Adipocyte (in vitro differentiated cells): ENCODE measurements around the gene NDUFB4.
"Not testable (repeated sequence)": the region's sequence is repeated elsewhere in the genome, so short reads cannot be mapped to it uniquely, and the experiment has no call there.

Experiments used
- DNase-seq: peaks from one replicate; pipeline ENCODE4 v3.0.0-alpha.2; 2015; ENCODE audit warnings: low read depth
- H3K27me3 ChIP-seq: replicated peaks from 2 replicates; pipeline ENCODE4 v1.7.0; 2013; ENCODE audit warnings: mild to moderate bottlenecking, low read length, moderate library complexity; ENCODE audit not compliant: control insufficient read depth, insufficient read depth
- H3K36me3 ChIP-seq: 2 replicates; pipeline ENCODE4 v1.7.0; 2013; ENCODE audit warnings: low read length, mild to moderate bottlenecking, moderate library complexity; ENCODE audit not compliant: control insufficient read depth, insufficient read depth, severe bottlenecking
- H3K4me1 ChIP-seq: 2 replicates; pipeline ENCODE4 v1.7.0; 2013; ENCODE audit warnings: mild to moderate bottlenecking, low read length, moderate library complexity; ENCODE audit not compliant: control insufficient read depth, insufficient read depth
- H3K4me3 ChIP-seq: 2 replicates; pipeline ENCODE4 v1.7.0; 2013; ENCODE audit warnings: mild to moderate bottlenecking, low read length, moderate library complexity
- H3K9ac ChIP-seq: 2 replicates; pipeline ENCODE4 v1.7.0; 2013; ENCODE audit warnings: mild to moderate bottlenecking, low read length, moderate library complexity
- H3K9me3 ChIP-seq: 2 replicates; pipeline ENCODE4 v1.7.0; 2013; ENCODE audit warnings: mild to moderate bottlenecking, low read length, moderate library complexity; ENCODE audit not compliant: control insufficient read depth

The NDUFB4 gene

DNA sequence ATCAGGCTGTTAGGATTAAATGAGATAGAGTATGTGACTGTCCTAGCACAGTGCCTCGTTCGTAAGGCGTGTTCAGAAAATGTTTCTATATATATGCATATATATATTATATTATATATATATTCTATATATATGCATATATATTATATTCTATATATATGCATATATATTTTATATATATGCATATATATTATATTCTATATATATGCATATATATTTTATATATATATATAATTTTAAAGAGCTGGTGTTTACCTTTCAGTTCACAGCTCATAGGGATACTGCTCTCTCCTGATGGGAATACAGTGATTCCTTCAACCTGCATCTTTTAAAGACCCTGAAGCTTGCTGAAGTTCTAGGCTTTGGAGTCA lies 702 bp downstream of the NDUFB4 start:
- Histone ChIP-seq H3K9me3 (no peaks in the 10 kb centered on the region), H3K36me3 (peaks cover 28% of the 10 kb centered on the region), H3K27me3 (no peaks in the 10 kb centered on the region), H3K9ac (peak overlapping the region; percentile 93), H3K4me1 (peaks cover 19% of the 10 kb centered on the region), H3K4me3 (peak overlapping the region; percentile 97)
- no peak for DNase-seq

DNA sequence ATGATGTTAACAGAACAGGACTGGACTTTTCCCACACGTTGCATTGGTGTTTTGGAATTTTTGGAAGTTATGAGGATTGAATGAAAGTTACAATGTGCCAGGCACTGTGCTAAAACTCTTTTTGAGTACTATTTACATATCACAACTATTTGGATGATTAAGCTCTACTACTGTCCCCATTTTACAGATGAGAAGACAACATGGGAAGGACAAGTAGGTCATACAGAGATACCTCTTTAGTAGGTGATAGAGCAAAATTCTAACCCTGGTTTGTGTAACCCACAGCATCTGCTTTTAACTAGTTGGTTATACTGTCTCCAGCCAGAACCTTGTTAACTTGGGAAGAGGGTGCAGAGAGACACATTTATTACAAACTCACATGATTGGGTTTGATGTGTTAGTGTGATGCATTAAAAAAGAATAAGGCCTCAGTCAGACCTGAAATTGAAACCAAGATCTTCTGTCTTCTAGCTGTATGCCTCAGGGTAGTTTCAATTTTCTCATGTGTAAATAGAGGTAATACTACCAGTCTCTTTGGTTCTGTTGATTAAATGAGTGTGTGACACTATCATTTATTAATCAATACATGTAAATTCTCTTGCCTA lies 1.4 kb downstream of the NDUFB4 start:
- Histone ChIP-seq H3K36me3 (peaks cover 35% of the 10 kb centered on the region), H3K27me3 (no peaks in the 10 kb centered on the region), H3K4me3 (peak overlapping the region; percentile 75), H3K9ac (peak overlapping the region; percentile 18), H3K9me3 (no peaks in the 10 kb centered on the region), H3K4me1 (peaks cover 19% of the 10 kb centered on the region)
- no peak for DNase-seq

DNA sequence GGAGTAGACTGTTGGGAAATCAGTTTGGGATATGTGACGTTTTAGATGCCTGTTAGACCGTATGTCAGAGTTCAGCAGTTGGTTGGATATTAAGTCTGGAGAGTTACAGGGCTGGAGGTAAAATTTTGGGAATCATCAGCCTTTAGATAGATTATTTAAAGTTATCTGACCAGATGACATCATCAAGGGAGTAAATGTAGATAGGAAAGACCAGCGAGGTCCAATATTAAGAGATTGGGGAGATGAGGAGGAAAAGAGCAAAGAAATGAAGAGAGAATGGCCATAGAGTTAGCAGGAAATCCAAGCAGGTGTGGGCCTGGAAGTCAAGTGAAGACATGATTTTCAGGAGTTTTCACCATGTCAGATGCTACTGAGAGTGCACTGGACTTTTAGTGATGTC lies 3.1 kb downstream of the NDUFB4 start:
- Histone ChIP-seq H3K9ac (no peak overlapping the region), H3K27me3 (no peaks in the 10 kb centered on the region), H3K4me3 (no peak overlapping the region), H3K4me1 (peaks cover 19% of the 10 kb centered on the region), H3K9me3 (no peaks in the 10 kb centered on the region), H3K36me3 (peaks cover 42% of the 10 kb centered on the region)
- DNase-seq = no peak

DNA sequence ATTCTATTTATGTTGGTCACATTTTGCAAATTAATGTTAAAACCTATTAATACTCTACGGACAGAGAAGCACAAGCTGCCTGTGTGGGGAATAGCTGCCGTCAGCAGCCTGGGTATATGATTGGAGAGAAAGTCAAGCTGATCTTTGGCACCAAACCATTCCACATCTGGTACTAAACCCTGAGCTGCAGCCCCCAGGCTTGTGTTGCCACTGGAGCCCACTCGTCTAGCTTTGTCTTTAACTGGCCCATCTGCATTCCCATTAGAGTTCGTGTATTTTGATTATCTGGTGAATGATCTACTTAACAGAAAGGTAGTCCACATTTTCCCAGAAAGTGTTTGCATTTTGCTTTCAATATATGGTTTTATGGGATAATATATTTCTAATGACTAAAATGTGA lies 5.4 kb downstream of the NDUFB4 start:
- Histone ChIP-seq H3K9me3 (no peaks in the 10 kb centered on the region), H3K4me3 (no peak overlapping the region), H3K27me3 (no peaks in the 10 kb centered on the region), H3K36me3 (peaks cover 42% of the 10 kb centered on the region), H3K9ac (no peak overlapping the region), H3K4me1 (peaks cover 12% of the 10 kb centered on the region)
- no peak for DNase-seq

DNA sequence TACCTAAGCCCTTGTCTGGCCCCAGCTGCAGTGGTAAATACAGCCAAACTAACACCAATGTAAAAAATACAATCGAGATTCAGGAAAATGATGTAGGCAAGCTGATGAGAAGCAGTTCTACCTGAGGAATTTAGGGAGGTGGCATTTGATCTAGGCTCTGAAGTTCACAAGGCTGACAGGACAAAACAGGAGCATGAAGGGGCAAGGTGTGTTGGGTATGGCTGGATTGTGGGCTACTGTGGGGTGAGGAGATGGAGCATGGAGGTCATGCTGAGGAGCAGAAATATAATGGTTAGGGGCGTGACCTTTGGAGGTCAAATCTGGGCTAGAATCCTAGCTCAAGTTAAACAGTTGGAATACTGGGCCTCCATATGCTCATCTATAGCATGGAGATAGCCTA lies 6.5 kb downstream of the NDUFB4 start:
- peaks cover 5% of the 10 kb centered on the region for H3K4me1 ChIP-seq
- peaks cover 42% of the 10 kb centered on the region for H3K36me3 ChIP-seq
- no peaks in the 10 kb centered on the region for H3K27me3 ChIP-seq
- DNase-seq = no peak
- no peaks in the 10 kb centered on the region for H3K9me3 ChIP-seq
- no peak overlapping the region for H3K4me3 ChIP-seq
- no peak overlapping the region for H3K9ac ChIP-seq

DNA sequence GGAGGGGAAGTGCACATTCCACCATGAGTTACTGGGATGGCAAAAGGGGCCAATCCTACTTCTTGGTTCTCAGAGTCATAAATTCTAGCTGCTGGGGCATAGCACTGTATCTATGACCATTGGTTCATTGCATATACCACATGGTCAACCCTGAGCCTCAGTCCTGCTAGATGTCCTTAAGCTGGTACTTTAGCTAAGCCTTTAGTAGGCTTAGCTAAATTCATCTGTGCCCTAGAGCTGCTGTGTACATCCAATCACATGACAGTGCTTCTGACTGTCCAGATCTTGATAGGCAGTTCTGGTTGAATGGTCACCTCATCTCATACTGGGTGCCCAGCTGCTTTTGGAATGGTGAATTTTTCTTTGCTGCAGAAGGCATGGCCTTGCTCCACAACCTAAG lies 8.2 kb downstream of the NDUFB4 start:
- no peak overlapping the region for H3K4me3 ChIP-seq
- DNase-seq = no peak

DNA sequence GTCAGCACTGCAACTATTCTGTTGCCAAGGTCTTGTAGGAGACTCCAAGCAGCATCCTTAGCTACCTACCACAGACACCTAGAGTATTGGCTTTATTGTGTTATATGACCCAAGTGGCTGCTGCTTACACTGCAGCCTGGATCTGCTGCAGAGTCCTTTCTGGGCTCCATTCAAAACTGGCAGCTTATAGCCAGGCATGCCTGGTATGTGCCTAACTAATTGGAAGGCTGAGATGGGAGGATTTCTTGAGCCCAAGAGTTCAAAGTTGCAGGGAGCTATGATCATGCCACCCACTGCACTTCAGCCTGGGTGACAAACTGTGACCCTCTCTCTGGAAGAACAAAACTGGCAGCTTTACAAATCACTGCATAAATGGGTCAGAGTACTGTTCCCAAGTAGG lies 8.6 kb downstream of the NDUFB4 start:
- peaks cover 29% of the 10 kb centered on the region for H3K36me3 ChIP-seq
- H3K9me3 ChIP-seq = no peaks in the 10 kb centered on the region
- no peak overlapping the region for H3K4me3 ChIP-seq
- H3K4me1 ChIP-seq = peaks cover under 1% of the 10 kb centered on the region
- no peak overlapping the region for H3K9ac ChIP-seq
- DNase-seq = peak; percentile 29
- no peaks in the 10 kb centered on the region for H3K27me3 ChIP-seq

More for the DNA sequence above, 8.2 kb downstream of the NDUFB4 start:
- peaks cover 29% of the 10 kb centered on the region for H3K36me3 ChIP-seq
- no peak overlapping the region for H3K9ac ChIP-seq
- no peaks in the 10 kb centered on the region for H3K27me3 ChIP-seq
- no peaks in the 10 kb centered on the region for H3K9me3 ChIP-seq
- H3K4me1 ChIP-seq = peaks cover 4% of the 10 kb centered on the region

DNA sequence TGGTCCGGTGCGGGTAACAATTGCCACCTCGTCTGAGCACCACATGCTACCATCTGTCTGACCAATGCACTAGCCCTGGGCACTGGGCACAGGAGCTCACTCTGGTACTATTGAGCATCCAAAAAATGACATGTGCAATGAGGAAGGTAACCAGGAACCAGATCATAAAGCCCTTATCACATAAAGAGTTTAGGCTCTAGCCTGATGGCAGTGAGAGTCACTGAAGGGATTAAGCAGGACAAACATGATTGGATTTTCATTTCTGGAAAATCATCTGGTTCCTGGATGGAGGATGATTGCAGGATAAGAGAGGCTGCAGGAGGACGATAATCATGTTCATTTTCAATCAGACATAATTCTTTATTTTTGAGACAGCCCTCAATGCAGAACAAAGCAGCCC lies 12.4 kb downstream of the NDUFB4 start:
- Histone ChIP-seq H3K36me3 (no peaks in the 10 kb centered on the region), H3K27me3 (no peaks in the 10 kb centered on the region)
- no peak for DNase-seq

DNA sequence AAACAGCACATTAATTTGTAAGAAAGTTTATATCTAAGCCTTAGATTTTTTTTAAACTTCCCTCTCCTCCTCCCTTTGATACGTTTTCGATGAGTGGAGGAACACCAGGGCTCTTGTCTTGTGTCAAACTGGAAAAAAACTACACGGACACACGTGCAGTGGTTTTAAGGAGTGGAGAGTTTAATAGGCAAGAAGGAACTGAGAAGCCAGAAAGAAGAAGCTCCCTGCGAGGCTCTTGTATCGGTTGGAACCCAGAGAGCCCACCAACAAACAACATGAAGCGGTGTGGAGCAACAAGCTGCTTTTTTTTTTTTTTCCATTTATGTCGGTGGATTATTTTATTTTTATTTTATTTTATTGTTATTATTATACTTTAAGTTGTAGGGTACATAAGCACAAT lies 18.6 kb downstream of the NDUFB4 start:
- no peak overlapping the region for H3K4me3 ChIP-seq

More for the DNA sequence above, 12.4 kb downstream of the NDUFB4 start:
- Histone ChIP-seq H3K4me1 (no peaks in the 10 kb centered on the region), H3K4me3 (no peak overlapping the region), H3K9me3 (no peaks in the 10 kb centered on the region), H3K9ac (no peak overlapping the region)

DNA sequence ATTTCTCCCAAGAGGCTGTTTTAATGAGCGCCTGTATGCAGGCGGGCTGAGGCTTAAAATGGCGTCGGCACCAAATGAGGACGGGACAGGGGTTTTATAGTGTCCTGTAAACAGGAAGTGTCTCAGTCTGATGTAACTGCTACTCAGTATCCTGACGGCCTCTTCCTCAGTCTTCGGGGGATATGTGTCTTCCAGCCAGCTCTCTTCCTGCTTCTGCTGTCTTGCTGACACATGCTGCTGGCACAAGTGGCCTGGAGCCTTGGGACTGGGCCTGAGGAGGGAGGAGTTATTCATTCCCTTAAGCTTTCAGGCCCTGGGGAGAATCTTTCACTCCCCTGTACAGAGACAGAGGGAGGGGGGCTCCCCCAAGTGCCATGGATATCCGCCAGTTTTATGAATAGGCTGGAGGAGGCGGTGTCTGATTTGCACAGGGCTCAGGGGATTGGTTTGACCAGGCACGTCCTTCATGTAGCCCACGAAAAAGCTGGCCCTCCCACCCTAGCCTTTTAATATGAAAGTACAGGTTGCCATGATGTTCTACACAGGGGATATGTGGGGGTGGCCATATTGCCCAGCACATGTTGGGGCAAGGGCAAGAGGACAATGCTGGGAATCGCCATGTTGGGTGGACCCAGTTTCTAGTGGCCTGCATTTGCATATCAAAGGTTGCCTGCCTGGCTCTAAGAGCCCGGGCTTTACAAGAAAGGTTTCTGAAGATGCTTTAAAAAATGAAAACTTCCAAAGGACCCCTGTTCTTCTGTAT lies 19.9 kb downstream of the NDUFB4 start:
- no peaks in the 10 kb centered on the region for H3K9me3 ChIP-seq
- H3K9ac ChIP-seq = no peak overlapping the region
- no peaks in the 10 kb centered on the region for H3K4me1 ChIP-seq
- H3K27me3 ChIP-seq = no peaks in the 10 kb centered on the region
- no peak overlapping the region for H3K4me3 ChIP-seq
- DNase-seq = no peak
- no peaks in the 10 kb centered on the region for H3K36me3 ChIP-seq

More for the DNA sequence above, 18.6 kb downstream of the NDUFB4 start:
- no peaks in the 10 kb centered on the region for H3K27me3 ChIP-seq
- no peaks in the 10 kb centered on the region for H3K4me1 ChIP-seq
- no peak for DNase-seq
- no peaks in the 10 kb centered on the region for H3K36me3 ChIP-seq
- H3K9me3 ChIP-seq = no peaks in the 10 kb centered on the region
- no peak overlapping the region for H3K9ac ChIP-seq

DNA sequence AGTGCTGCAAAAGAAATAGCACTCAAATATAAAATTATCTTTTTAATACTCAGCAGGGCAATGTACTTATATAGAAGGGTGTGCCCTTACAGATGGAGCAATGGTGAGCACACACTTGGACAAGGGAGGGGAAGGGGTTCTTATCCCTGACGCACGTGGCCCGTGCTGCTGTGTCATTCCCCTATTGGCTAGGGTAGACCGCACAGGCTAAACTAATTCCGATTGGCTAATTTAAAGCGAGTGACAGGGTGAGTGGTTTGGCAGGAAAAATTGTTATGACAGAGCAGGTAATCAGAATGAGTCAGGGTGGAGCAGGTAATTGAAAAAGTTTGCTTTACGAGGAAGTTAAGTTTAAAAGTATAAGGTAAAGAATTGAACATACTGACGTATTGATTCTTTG lies 20.6 kb downstream of the NDUFB4 start:
- H3K27me3 ChIP-seq, H3K36me3 ChIP-seq, DNase-seq, H3K4me1 ChIP-seq, H3K9me3 ChIP-seq, H3K9ac ChIP-seq, H3K4me3 ChIP-seq: not testable (repeated sequence)
